DND-41 (cell line): Measurements from ENCODE around the gene SGPL1.

ENCODE experiments used
- CTCF ChIP-seq: IDR thresholded peaks from 2 replicates; pipeline ENCODE4 v1.5.1; 2012; ENCODE audit warnings: borderline replicate concordance, low read length, moderate library complexity, mild to moderate bottlenecking; ENCODE audit not compliant: poor library complexity, severe bottlenecking; ENCODE audit errors: extremely low read depth
- EZH2 ChIP-seq: IDR thresholded peaks from 3 replicates; pipeline ENCODE4 v1.6.1; 2012; ENCODE audit warnings: borderline replicate concordance, low read depth, mild to moderate bottlenecking, moderate library complexity, low read length, inconsistent platforms; ENCODE audit not compliant: severe bottlenecking

GRCh38 chr10:70899096-70899495, 83.3 kb downstream of the SGPL1 start:
- TF ChIP-seq CTCF: no peak
- TF ChIP-seq EZH2: no peak
